ENCODE measurements around the gene CFAP44.

DNA sequence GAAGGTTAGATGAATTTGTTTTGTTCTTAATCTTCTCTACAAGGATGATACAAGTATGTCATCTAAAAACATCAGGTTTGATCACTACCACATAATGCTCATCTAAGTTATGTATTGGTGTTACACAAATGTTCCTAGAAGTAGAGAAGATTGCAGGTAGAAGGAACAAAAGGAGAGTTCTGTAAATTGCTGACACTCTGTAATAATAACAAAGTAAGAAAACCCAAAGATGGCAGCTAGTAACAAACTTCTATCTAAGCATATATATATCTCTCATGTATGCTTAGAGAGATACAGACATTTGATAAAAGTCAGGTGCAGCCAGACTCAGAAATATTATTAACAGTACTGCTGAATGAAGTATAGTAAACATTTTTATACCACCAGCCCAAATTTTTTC is 20.2 kb upstream of the CFAP44 start:
- TF ChIP-seq CTCF (conservative IDR thresholded peaks at IDR 0.05 in 1 of 2, IDR thresholded peaks at IDR 0.05 in 1 of 2; ENCODE audit: extremely low read depth in 1 of 2, insufficient read depth in 1 of 2, low read depth in 1 of 2, low read length in 2 of 2), result no peak
- no peak for TF ChIP-seq EZH2 (IDR thresholded peaks at IDR 0.05; ENCODE audit: borderline replicate concordance, low read length)

Data from mammary epithelial cell (primary cell).